SK-N-MC (cell line): ENCODE measurements around the gene FAM149A.

Experiments
- DNase-seq: peaks from one replicate; pipeline ENCODE4 v3.0.0-alpha.2; 2011; ENCODE audit warnings: low read depth, low spot score
- H3K27ac ChIP-seq: fragments of 200-600 bp; sonication (generic); 2 replicates; pipeline ENCODE4 v1.5.1; 2016; ENCODE audit warnings: mixed run types
- H3K36me3 ChIP-seq: fragments of 200-600 bp; sonication (generic); 2 replicates; pipeline ENCODE4 v1.6.1; 2017; ENCODE audit warnings: antibody characterized with exemption, low read length, mixed read lengths; ENCODE audit not compliant: insufficient read depth
- H3K4me3 ChIP-seq: fragments of 200-600 bp; sonication (generic); 2 replicates; pipeline ENCODE4 v1.5.1; 2016
- H3K9ac ChIP-seq: fragments of 200-600 bp; sonication (generic); 2 replicates; pipeline ENCODE4 v1.8.0; 2017; ENCODE audit warnings: mixed run types, mixed read lengths; ENCODE audit not compliant: insufficient read length
- H3K9me3 ChIP-seq: fragments of 200-600 bp; sonication (generic); 2 replicates; pipeline ENCODE4 v1.6.1; 2017; ENCODE audit warnings: low read depth, mild to moderate bottlenecking, antibody characterized with exemption, low read length, moderate library complexity, mixed read lengths
- EZH2 ChIP-seq: fragments of 200-600 bp; sonication (generic); IDR thresholded peaks from one replicate; pipeline ENCODE4 v1.6.1; 2017; ENCODE audit warnings: antibody characterized with exemption
- FOXP2 ChIP-seq: optimal IDR thresholded peaks from 2 replicates; pipeline ENCODE3; 2011; ENCODE audit warnings: mild to moderate bottlenecking, moderate library complexity; ENCODE audit not compliant: insufficient read depth; ENCODE audit errors: extremely low read length, control extremely low read depth
- POLR2AphosphoS5 ChIP-seq: IDR thresholded peaks from 2 replicates; pipeline ENCODE4 v1.6.1; 2012; ENCODE audit warnings: mild to moderate bottlenecking, low read depth, low read length, borderline replicate concordance

The FAM149A gene

DNA sequence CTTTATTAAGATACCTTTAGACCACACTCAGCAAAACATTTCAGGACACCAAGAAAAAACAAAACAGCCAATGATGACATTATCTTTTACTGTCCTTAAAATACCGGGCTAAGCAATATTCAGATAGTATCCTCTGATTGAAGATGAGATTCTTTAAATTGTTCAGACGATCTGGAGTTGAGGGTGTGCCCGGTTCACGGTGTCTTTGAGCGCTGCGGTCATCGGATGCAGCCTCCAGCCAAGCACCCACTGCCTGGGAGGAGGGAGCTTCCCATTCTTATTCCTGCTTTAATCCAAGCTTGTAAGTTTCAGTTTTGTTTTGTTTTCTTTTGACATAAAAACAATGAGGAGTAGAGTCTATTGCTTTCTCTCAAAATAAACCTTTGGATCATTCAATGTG is 14.1 kb downstream of the FAM149A start:
- Histone ChIP-seq H3K9me3 (no peaks in the 10 kb centered on the region), H3K36me3 (no peaks in the 10 kb centered on the region), H3K4me3 (no peak overlapping the region), H3K27ac (no peak overlapping the region), H3K9ac (no peak overlapping the region)
- TF ChIP-seq FOXP2 (no peak), EZH2 (no peak), POLR2AphosphoS5 (no peak)
- no peak for DNase-seq

GRCh38 chr4:186121057-186121456 is 16.6 kb downstream of the FAM149A start:
- Histone ChIP-seq H3K4me3 (no peak overlapping the region), H3K36me3 (no peaks in the 10 kb centered on the region), H3K9me3 (no peaks in the 10 kb centered on the region), H3K9ac (no peak overlapping the region), H3K27ac (no peak overlapping the region)
- DNase-seq: no peak
- TF ChIP-seq FOXP2 (no peak), POLR2AphosphoS5 (no peak), EZH2 (no peak)

DNA sequence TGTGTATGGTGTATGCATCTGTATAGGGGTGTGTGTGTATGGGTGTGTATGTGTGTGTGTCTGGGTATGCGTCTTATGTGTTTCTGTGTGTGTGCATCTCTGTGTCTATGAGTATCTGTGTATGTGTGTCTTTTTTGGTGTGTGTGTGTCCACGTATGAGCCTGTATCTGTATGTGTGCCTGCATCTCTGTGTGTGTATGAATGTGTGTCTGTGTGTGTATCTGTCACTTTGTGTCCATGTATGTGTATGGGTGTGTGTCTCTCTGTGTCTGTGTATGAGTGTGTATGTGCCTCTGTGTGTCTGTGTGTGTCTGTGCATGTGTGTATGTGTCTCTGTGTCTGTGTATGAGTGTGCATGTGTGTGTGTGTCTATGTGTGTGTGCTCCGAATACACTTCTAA is 24.3 kb downstream of the FAM149A start:
- DNase-seq: no peak
- H3K4me3 ChIP-seq: no peak overlapping the region
- no peak for TF ChIP-seq FOXP2
- no peak for TF ChIP-seq EZH2
- no peak for TF ChIP-seq POLR2AphosphoS5

GRCh38 chr4:186131935-186132334 is 27.4 kb downstream of the FAM149A start:
- no peak for DNase-seq
- H3K36me3 ChIP-seq: no peaks in the 10 kb centered on the region
- TF ChIP-seq POLR2AphosphoS5 (no peak), FOXP2 (no peak), EZH2 (no peak)
- no peak overlapping the region for H3K4me3 ChIP-seq
- H3K9me3 ChIP-seq: no peaks in the 10 kb centered on the region
- no peak overlapping the region for H3K9ac ChIP-seq
- H3K27ac ChIP-seq: no peak overlapping the region

More for the DNA sequence above, 24.3 kb downstream of the FAM149A start:
- no peaks in the 10 kb centered on the region for H3K9me3 ChIP-seq
- no peaks in the 10 kb centered on the region for H3K36me3 ChIP-seq
- H3K9ac ChIP-seq: no peak overlapping the region
- H3K27ac ChIP-seq: no peak overlapping the region

DNA sequence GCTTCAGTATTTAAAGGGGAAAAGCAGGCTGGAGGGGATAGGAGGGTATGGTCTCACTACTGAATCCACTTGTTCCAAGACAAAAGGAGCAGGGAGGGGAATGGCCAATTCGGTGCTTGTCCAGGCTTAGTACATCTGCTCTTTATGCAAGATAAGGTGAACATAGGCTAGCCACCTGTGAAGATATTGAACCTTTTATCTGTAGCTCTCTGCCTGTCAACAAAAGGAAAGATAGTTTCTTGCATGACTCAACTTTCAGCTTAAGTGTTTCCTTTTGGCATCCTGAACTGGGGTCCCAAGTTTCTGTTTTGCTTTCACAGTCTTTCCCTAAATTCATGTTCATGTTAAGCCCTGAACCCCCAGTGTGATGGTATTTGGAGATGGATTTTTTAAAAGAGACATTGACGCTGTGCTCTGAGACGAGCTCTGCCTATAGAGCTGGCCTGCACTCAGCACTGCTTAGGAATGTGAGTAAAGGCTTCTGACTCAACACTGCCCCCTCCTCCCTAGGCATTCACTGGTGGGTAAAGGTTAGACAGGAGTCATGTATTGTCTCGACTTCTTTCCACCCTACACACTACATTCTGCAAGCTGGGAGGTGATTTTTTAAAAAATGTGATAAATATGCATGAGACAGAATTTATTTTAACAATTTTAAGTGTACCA is 28.2 kb downstream of the FAM149A start:
- Histone ChIP-seq H3K9ac (no peak overlapping the region), H3K9me3 (no peaks in the 10 kb centered on the region), H3K27ac (no peak overlapping the region), H3K4me3 (no peak overlapping the region), H3K36me3 (no peaks in the 10 kb centered on the region)
- no peak for DNase-seq
- no peak for TF ChIP-seq POLR2AphosphoS5
- no peak for TF ChIP-seq EZH2
- no peak for TF ChIP-seq FOXP2

DNA sequence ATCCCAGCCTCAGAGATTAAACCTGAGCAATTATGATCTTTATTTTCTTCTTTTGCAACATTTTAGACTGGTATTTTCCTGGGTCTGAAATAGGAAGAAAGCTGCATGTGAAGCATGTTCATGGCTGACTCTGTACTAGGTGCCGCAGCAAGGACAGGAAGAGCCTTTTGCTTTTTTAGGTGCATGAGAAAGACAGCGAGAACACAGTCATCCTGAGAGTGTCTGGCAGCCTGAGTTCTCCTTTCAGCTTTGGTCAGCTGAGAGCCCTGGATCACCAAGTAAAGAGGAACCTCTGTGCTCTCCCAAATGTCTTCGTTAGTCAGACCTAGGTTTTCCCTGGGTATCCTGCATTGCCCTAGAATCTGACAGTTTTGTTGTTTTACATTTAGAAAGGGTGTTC is 29.8 kb downstream of the FAM149A start:
- DNase-seq: no peak
- TF ChIP-seq POLR2AphosphoS5 (no peak), EZH2 (no peak), FOXP2 (no peak)
- no peak overlapping the region for H3K27ac ChIP-seq
- H3K36me3 ChIP-seq: no peaks in the 10 kb centered on the region
- no peak overlapping the region for H3K4me3 ChIP-seq
- no peaks in the 10 kb centered on the region for H3K9me3 ChIP-seq
- no peak overlapping the region for H3K9ac ChIP-seq

DNA sequence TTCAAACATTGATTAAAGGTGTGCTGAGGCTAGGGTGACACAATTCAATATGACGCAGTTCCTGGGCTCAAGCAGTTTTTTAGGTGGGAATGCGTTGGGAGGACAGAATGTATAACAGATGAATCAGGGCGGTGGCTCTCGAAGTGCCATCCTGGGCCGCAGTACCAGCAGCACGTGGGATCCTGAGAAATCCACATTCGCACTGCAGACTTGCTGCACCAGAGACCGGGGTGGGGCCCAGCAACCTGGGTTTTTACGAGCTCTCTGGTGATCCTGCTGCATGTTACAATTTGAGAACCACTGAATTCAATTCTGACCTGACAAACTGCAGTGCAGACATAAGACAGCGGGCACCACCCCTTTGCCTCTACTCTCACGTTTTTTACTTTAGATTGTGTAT is 30.4 kb downstream of the FAM149A start:
- no peaks in the 10 kb centered on the region for H3K9me3 ChIP-seq
- no peak for DNase-seq
- H3K36me3 ChIP-seq: no peaks in the 10 kb centered on the region
- no peak overlapping the region for H3K4me3 ChIP-seq
- no peak overlapping the region for H3K9ac ChIP-seq
- H3K27ac ChIP-seq: no peak overlapping the region
- TF ChIP-seq EZH2: no peak
- no peak for TF ChIP-seq POLR2AphosphoS5
- TF ChIP-seq FOXP2: no peak

GRCh38 chr4:186137196-186137794 is 32.8 kb downstream of the FAM149A start:
- H3K27ac ChIP-seq: no peak overlapping the region
- H3K4me3 ChIP-seq: no peak overlapping the region
- no peak for DNase-seq
- no peaks in the 10 kb centered on the region for H3K9me3 ChIP-seq
- no peak overlapping the region for H3K9ac ChIP-seq
- TF ChIP-seq POLR2AphosphoS5 (no peak), EZH2 (no peak), FOXP2 (no peak)
- H3K36me3 ChIP-seq: no peaks in the 10 kb centered on the region
